Measurements from ENCODE around the gene MSX1. TPM values are rescaled to one million over a fixed set of nuclear protein-coding genes. Genes with fewer than 3 reads are reported as not detected.

Gene MSX1
- total and polyA plus RNA-seq, 9 donors: 2.2 to 4.5 (median 4.0) TPM

DNA sequence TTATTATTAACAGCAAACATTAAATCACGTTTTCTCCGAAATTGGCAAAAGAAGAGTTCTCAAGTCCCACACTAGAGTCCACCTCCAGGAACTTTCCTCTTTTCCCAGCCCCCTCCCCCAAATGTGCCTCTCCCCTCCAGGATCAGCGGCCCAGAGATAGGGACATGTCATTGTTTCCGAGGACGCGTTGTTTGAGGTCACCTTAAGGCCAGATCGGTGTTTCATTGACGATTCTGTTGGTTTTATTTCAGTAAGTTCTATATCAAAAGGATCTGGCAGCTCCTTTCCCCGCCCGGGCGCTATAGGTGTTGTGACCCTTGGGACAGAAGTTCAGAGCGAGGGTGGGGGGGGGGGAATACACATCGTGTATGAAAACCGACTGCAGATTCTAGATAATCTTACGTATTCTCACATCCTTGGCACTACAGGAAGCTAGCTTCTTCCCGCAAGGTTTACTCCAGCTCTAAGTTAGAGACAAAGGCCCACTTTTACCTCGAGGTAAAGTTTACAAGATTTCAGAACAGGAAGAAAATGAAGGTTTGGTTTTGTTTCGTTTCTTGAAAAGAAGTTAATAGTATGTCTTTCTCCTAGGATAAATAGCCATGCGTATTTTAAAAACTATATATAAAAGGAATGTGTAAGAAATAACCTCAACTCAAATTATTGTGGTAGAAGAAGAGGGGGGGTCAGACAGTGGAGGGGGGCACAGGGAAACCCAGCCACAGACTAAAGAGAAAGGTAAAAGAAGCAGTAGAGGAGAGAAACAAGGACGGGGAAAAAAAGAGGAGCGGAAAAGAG, 739 bp upstream of the MSX1 start:
- Histone ChIP-seq H3K27me3 (no peaks in the 10 kb centered on the region), H3K27ac (no peak overlapping the region), H3K36me3 (no peaks in the 10 kb centered on the region), H3K4me3 (peak overlapping the region; percentile 67), H3K9me3 (no peaks in the 10 kb centered on the region), H3K4me1 (ENCODE audit: insufficient read depth) (peaks cover 4% of the 10 kb centered on the region)
- WGBS, 3 donors: 34 to 40% (median 37%) methylated on average over 21 of the region's 21 CpGs
- no peak for TF ChIP-seq POLR2A (IDR thresholded peaks at IDR 0.05)
- TF ChIP-seq, protein P1, sequence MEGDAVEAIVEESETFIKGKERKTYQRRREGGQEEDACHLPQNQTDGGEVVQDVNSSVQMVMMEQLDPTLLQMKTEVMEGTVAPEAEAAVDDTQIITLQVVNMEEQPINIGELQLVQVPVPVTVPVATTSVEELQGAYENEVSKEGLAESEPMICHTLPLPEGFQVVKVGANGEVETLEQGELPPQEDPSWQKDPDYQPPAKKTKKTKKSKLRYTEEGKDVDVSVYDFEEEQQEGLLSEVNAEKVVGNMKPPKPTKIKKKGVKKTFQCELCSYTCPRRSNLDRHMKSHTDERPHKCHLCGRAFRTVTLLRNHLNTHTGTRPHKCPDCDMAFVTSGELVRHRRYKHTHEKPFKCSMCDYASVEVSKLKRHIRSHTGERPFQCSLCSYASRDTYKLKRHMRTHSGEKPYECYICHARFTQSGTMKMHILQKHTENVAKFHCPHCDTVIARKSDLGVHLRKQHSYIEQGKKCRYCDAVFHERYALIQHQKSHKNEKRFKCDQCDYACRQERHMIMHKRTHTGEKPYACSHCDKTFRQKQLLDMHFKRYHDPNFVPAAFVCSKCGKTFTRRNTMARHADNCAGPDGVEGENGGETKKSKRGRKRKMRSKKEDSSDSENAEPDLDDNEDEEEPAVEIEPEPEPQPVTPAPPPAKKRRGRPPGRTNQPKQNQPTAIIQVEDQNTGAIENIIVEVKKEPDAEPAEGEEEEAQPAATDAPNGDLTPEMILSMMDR (IDR thresholded peaks at IDR 0.05): no peak
- TF ChIP-seq EP300 (IDR thresholded peaks at IDR 0.05): no peak
- intact Hi-C loops (cut with DNase I): loop anchor here in 1 of 4 donors (5.0 kb wide), 1 partner anchor 381 kb away; no protein-coding TSS in a partner anchor
- DNase-seq: peak in 2 of 5 donors; percentile 9 to 26

GRCh38 chr4:4859799-4860599, 534 bp downstream of the MSX1 start:
- Histone ChIP-seq H3K36me3 (no peaks in the 10 kb centered on the region), H3K27ac (no peak overlapping the region), H3K27me3 (no peaks in the 10 kb centered on the region), H3K4me1 (ENCODE audit: insufficient read depth) (peaks cover 4% of the 10 kb centered on the region), H3K9me3 (no peaks in the 10 kb centered on the region), H3K4me3 (peak overlapping the region; percentile 67)
- DNase-seq: no peak
- intact Hi-C loops (cut with DNase I): loop anchor here in 1 of 4 donors (5.0 kb wide), 1 partner anchor 383 kb away; no protein-coding TSS in a partner anchor
- WGBS, 3 donors: 0 to 2% (median 1%) methylated on average over 24 to 80 of the region's 80 CpGs
- TF ChIP-seq POLR2A (IDR thresholded peaks at IDR 0.05) (no peak), EP300 (IDR thresholded peaks at IDR 0.05) (no peak)
- TF ChIP-seq, protein P1 (IDR thresholded peaks at IDR 0.05): no peak

DNA sequence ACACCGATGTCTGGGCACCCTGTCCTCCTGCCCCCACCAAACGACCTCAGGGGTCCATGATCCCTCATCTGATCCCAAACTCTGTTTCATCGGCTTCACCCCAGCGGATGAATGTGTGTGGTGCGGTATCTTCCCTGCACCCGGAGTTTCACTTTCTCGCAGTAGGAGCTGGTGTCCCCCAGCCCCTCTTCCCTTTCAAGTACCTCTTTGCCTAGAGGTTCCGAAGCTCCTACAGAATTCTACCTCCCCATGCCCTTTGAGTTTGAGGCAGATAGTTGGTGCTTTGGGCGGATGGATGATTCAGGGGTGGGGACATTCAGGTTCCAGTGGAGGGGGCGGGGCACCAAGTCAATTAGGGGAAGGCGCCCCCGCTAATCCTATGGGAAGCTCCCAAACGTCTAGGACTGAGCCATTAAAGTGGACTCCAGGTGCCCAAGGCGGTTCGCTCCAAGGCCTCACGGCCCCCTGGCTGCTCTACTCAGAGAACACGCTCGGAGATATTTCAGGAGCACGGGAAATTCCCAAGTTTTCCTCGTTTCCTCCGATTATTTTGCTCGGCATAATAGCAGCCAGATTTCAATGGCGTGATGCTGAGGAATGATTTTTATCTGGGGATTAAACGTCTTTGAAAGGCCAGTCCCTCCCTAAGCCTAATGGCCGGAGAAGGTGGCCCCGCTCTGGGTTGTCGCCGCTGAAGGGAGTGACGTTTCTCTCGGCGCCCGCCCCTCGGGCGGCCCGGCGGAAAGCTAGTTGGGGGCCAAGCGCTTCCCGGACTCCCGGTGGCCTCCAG, 1.3 kb downstream of the MSX1 start:
- H3K9me3 ChIP-seq: no peaks in the 10 kb centered on the region
- intact Hi-C loops (cut with DNase I): no loop called here
- no peaks in the 10 kb centered on the region for H3K27me3 ChIP-seq
- no peak overlapping the region for H3K27ac ChIP-seq
- peak overlapping the region; percentile 67 for H3K4me3 ChIP-seq
- DNase-seq: no peak
- H3K36me3 ChIP-seq: no peaks in the 10 kb centered on the region
- TF ChIP-seq EP300 (IDR thresholded peaks at IDR 0.05) (no peak), POLR2A (IDR thresholded peaks at IDR 0.05) (no peak)
- TF ChIP-seq, protein P1 (IDR thresholded peaks at IDR 0.05): no peak
- WGBS, 3 donors: 7 to 9% (median 8%) methylated on average over 39 of the region's 39 CpGs
- H3K4me1 ChIP-seq (ENCODE audit: insufficient read depth): peaks cover 6% of the 10 kb centered on the region

Data from ovary (tissue), 9 donors.